GM20431 (cell line): ENCODE results near the gene FAM174A.

Experiments
- in situ Hi-C: fragments of 300-500 bp; cut with MseI, MboI; formaldehyde crosslinking; loops from one replicate; pipeline ENCODE4 v1.15.0; 2020; ENCODE audit warnings: low sequenced_read_pairs; ENCODE audit not compliant: unreplicated experiment

Gene FAM174A

DNA sequence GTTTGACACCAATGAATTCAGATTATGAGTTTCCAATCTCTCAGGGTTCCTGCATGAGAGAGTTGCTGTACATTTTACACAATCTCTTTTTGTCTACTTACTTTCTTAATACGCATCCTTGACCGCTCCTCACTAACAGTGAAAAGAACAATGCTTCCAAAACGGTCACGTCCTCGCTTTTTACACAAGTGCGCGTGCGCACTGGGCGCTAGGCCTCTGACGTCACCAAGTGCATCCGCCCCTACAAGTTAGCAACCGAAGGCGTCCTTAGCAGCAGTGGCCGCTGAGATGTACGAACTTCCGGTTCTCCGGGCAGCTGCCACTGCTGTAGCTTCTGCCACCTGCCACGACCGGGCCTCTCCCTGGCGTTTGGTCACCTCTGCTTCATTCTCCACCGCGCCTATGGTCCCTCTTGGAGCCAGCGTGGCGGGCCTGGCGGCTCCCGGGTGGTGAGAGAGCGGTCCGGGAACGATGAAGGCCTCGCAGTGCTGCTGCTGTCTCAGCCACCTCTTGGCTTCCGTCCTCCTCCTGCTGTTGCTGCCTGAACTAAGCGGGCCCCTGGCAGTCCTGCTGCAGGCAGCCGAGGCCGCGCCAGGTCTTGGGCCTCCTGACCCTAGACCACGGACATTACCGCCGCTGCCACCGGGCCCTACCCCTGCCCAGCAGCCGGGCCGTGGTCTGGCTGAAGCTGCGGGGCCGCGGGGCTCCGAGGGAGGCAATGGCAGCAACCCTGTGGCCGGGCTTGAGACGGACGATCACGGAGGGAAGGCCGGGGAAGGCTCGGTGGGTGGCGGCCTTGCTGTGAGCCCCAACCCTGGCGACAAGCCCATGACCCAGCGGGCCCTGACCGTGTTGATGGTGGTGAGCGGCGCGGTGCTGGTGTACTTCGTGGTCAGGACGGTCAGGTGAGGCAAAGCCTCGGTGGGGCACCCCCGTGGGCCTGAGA lies at the start of gene FAM174A:
Gene FAM174A, plus strand, starts transcription at position 315 of the 946 bp plus-strand sequence. Its CDS starts 157 bp downstream, at position 472.
- in situ Hi-C loops: no loop called here

- in situ Hi-C loops: no loop called here
These were observed 41.2 kb upstream of the FAM174A start for GRCh38 chr5:100493996-100494395.

DNA sequence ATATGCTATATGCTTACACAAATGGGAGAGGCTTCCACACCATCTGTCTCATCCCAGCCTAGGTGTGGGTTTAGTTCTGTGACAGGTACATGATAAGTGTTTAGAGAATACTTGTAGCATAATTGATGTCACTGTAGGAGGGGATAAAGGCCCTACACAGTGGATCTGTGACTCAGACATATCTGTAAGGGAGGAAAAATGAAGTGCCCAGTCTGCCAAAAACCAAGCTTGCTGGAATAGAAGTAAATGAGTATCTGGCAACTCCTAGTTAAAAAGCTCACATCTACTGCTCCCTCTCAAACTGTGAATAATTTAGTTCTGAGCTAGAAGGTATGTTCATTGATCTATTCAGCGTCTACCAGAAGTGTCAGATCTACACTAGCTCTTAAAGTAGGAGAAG lies 38.9 kb upstream of the FAM174A start:
- in situ Hi-C loops: no loop called here

DNA sequence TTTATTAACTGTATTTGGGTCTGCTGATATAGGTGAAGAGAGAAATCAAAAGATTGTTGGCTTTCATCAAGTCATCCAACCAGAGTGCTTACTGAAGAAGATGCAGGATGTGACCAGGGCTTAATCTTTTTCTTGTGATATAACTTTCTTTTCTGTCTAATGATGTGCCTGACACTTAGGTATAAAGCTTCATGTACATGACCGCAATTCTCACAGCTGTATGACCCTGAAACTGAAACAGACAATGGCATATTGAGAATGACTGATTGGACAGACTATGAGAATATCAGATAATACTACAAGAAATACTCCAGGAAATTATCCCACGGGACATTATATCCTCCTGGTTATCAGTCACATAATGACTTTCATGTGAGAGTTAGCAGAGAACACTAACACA lies 32.5 kb upstream of the FAM174A start:
- in situ Hi-C loops: no loop called here

DNA sequence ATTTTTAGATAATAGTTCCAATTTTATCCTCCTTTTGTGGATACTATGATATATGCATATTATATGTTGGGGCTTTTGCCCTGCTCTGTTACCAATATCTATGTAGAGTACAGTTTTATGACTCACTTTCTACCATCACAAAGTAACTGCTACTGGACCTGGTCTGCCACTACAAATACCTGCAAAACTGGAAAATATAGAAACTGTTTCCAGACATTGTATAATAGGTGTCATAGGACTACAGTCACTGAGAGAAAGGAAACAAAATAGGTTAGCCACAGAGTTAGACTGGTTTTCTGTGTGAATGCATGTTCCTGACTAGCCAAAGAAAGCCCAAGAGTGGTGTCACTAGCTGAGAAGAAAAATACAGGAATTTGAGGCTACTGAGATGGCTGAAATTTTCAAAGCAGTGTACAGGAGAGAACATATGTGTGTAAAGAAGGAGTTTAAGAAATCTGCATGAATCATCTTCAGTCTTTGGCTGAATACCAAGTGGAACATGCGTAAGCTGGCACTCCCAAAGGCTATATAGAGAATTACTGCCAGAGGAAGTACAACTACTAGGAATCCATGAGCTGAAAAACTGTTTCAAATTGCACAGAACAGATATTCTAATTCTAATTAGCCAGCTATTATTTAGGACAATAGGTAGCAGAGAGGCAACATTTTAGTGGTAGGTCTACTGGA lies 29.0 kb upstream of the FAM174A start:
- in situ Hi-C loops: no loop called here

- in situ Hi-C loops: no loop called here
These were observed 18.9 kb upstream of the FAM174A start for GRCh38 chr5:100516285-100516684.

DNA sequence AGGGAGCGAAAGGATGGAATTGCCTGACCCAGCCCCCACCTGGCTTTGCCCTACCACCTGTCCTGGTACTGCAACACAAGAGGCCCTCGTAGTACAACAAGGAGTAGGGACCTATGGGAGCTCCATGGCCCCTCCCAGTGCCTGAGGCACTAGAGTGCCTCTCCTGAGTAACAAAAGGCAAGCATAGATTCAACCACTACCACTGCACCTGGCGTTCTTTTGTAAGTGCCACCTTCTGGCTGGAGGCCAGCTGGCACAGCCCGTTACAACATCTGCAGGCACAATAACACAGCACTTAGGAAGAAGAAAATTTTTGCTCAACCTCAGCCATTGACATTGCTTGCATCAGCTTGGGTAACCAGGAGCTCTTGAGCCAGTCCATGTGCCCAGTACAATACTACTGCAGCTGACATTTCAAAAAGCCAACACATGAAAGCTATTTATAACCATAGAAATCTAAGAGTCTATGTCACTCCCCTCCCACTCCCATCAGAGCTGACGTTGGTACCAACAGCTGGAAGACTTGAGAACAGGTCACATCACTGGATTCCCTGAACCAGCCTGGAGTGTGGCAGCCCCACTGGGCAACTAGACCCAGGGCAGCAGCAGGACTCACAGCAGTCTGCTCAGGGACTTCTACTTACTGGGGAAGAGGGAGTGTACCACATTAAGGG lies 17.7 kb upstream of the FAM174A start:
- in situ Hi-C loops: no loop called here

- in situ Hi-C loops: no loop called here
These were observed 16.8 kb upstream of the FAM174A start for GRCh38 chr5:100518377-100518776.

- in situ Hi-C loops: no loop called here
These were observed 16.1 kb upstream of the FAM174A start for GRCh38 chr5:100519075-100519474.

- in situ Hi-C loops: no loop called here
These were observed 14.8 kb upstream of the FAM174A start for GRCh38 chr5:100520348-100520747.

DNA sequence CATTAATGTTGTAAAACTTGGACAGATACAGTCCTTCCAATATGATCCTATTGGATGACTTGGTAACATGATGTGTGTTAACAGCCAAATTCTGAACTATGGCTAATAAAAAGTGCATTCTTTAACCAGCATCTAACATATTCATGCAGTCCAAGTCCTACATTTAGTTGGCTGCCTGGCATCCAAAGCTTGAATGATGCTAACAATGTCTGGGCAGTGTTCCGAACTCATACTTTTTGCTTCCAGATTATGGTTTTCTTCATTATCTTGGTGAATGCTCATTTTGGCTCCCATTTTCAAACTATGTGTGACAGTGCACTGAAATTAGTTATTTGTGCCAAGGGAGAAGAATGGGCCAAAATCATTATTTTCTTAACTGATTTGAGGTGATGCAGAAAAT lies 2.8 kb downstream of the FAM174A start:
- in situ Hi-C loops: no loop called here

- in situ Hi-C loops: no loop called here
These were observed 4.3 kb downstream of the FAM174A start for GRCh38 chr5:100539519-100539918.

- in situ Hi-C loops: no loop called here
These were observed 6.9 kb downstream of the FAM174A start for GRCh38 chr5:100542086-100542485.

- in situ Hi-C loops: no loop called here
These were observed 10.8 kb downstream of the FAM174A start for GRCh38 chr5:100546001-100546400.

- in situ Hi-C loops: no loop called here
These were observed 15.4 kb downstream of the FAM174A start for GRCh38 chr5:100550531-100551051.

- in situ Hi-C loops: no loop called here
These were observed 16.0 kb downstream of the FAM174A start for GRCh38 chr5:100551183-100551582.

DNA sequence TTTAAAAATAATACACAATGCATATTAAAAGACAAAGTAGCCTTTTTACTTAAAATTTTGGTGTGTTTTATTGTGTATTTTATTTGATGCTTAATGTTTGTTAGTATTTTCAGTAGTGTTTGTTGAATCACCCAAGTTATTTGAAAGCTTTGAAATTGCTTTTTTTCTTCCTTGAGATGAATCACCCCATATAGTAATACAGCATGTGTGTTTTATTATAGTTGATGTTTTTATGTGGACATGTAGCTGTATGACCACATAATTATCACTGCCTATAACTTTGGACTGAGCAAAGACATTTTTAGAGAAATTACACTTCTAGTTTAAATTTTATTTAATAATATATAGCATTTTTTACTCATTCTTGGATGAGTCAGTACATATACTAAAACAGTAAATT lies 18.0 kb downstream of the FAM174A start:
- in situ Hi-C loops: no loop called here

DNA sequence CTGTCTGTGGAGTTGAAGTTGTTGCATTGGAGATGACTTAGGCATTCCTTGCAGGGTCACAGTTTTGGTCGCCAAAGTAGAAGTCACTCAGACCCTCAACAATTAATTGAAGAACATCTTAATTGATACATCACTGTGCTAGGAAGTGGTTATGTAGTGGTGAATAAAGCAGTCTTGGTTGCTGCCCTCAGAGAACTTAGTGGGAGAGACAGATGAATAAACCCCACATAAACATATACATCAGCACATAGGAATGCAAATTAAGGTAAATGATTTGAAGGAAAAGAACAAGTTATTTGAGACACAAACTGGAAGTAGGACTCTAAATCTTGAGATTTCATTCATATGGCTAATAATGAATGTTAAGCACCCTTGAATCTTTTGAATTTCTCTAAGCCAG lies 25.7 kb downstream of the FAM174A start:
- in situ Hi-C loops: no loop called here

DNA sequence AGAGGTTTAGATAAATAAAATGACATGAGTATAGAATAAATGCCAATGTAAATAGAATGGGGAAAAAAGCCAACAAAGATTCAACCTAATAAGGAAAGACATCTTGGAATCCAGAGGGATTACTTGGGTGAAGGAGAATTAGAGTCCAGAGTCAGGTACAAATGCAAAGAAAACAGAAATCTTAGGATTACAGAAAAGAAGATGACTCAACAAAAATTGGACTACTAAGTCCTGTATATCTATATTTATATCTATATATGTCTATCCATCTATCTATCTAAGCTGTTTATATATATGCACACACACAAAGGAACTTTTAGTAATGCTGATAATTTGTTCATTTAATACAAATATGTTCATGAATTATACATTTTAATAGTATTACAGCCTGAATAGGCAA lies 27.6 kb downstream of the FAM174A start:
- in situ Hi-C loops: no loop called here

GRCh38 chr5:100566382-100567141 lies 31.4 kb downstream of the FAM174A start:
- in situ Hi-C loops: no loop called here
